Left ventricle myocardium inferior (tissue), 1 donor: ENCODE data around the gene ROR1. TPM values are rescaled to one million over a fixed set of nuclear protein-coding genes. Genes with fewer than 3 reads are reported as not detected.

Source experiments
- DNase-seq: peaks from one replicate; pipeline ENCODE4 v3.0.0-alpha.2; 2020
- H3K27ac ChIP-seq: fragments of 200-600 bp; replicated peaks from 2 replicates; pipeline ENCODE4 v1.8.0; 2021
- H3K27me3 ChIP-seq: fragments of 200-600 bp; 2 replicates; pipeline ENCODE4 v1.8.0; 2021; ENCODE audit warnings: low read depth
- H3K36me3 ChIP-seq: fragments of 200-600 bp; 2 replicates; pipeline ENCODE4 v1.8.0; 2021
- H3K4me1 ChIP-seq: fragments of 200-600 bp; 2 replicates; pipeline ENCODE4 v1.8.0; 2021
- H3K4me3 ChIP-seq: fragments of 200-600 bp; 2 replicates; pipeline ENCODE4 v1.8.0; 2021; ENCODE audit warnings: mild to moderate bottlenecking, moderate library complexity
- H3K9me3 ChIP-seq: fragments of 200-600 bp; replicated peaks from 2 replicates; pipeline ENCODE4 v1.8.0; 2021
- CTCF ChIP-seq: fragments of 200-600 bp; IDR thresholded peaks from 2 replicates; pipeline ENCODE4 v1.8.0; 2021; ENCODE audit warnings: antibody characterized with exemption, mild to moderate bottlenecking, borderline replicate concordance
- intact Hi-C: fragments of 100-400 bp; cut with micrococcal nuclease; formaldehyde crosslinking; loops from one replicate; pipeline ENCODE4 v1.11.0; 2022
- total RNA-seq: library from RNA; stranded (reverse); fragmentation: NEBNext Ultra II Directional; extraction: Animal tissue kit (Norgen Biotek cat#: 25700); gene quantifications from one replicate; pipeline ENCODE4 v1.2.1, GENCODE V29; 2021
- donor health status: DM: no; HTN: yes; CAD: no; lungs with severe emphysema.

ROR1 gene
- total RNA-seq, 1 donor from 2014 or later = 14.0 TPM

- Histone ChIP-seq H3K27ac (peak overlapping the region; percentile 33), H3K4me1 (peaks cover 14% of the 10 kb centered on the region), H3K27me3 (no peaks in the 10 kb centered on the region), H3K9me3 (no peaks in the 10 kb centered on the region), H3K36me3 (no peaks in the 10 kb centered on the region), H3K4me3 (no peak overlapping the region)
- no peak for TF ChIP-seq CTCF
- DNase-seq = no peak
- intact Hi-C loops = no loop called here
Observed at GRCh38 chr1:64196074-64196870, 422.5 kb downstream of the ROR1 start.

GRCh38 chr1:64197076-64197475, 423.3 kb downstream of the ROR1 start:
- no peaks in the 10 kb centered on the region for H3K36me3 ChIP-seq
- no peaks in the 10 kb centered on the region for H3K9me3 ChIP-seq
- no peak overlapping the region for H3K4me3 ChIP-seq
- no peak overlapping the region for H3K27ac ChIP-seq
- TF ChIP-seq CTCF = no peak
- H3K4me1 ChIP-seq = peaks cover 14% of the 10 kb centered on the region
- intact Hi-C loops = no loop called here
- DNase-seq = no peak
- no peaks in the 10 kb centered on the region for H3K27me3 ChIP-seq

GRCh38 chr1:64199154-64199553, 425.3 kb downstream of the ROR1 start:
- intact Hi-C loops = no loop called here
- DNase-seq = no peak
- H3K27ac ChIP-seq = no peak overlapping the region
- no peaks in the 10 kb centered on the region for H3K9me3 ChIP-seq
- no peaks in the 10 kb centered on the region for H3K36me3 ChIP-seq
- peaks cover 9% of the 10 kb centered on the region for H3K27me3 ChIP-seq
- no peak overlapping the region for H3K4me3 ChIP-seq
- no peak for TF ChIP-seq CTCF
- peaks cover 14% of the 10 kb centered on the region for H3K4me1 ChIP-seq

GRCh38 chr1:64200064-64200463, 426.2 kb downstream of the ROR1 start:
- Histone ChIP-seq H3K4me1 (peaks cover 12% of the 10 kb centered on the region), H3K4me3 (no peak overlapping the region), H3K36me3 (no peaks in the 10 kb centered on the region), H3K27ac (no peak overlapping the region), H3K27me3 (peaks cover 18% of the 10 kb centered on the region), H3K9me3 (no peaks in the 10 kb centered on the region)
- intact Hi-C loops = no loop called here
- DNase-seq = no peak
- TF ChIP-seq CTCF = no peak

- Histone ChIP-seq H3K36me3 (no peaks in the 10 kb centered on the region), H3K4me1 (no peaks in the 10 kb centered on the region), H3K27me3 (peaks cover 18% of the 10 kb centered on the region), H3K9me3 (no peaks in the 10 kb centered on the region), H3K4me3 (no peak within 1 kb of the TSS), H3K27ac (no peak within 1 kb of the TSS)
- TF ChIP-seq CTCF = no peak
- intact Hi-C loops = no loop called here
- no peak for DNase-seq
Observed at GRCh38 chr1:64203420-64203819, 429.6 kb downstream of the ROR1 start, which contains the start of gene UBE2U. Gene UBE2U, plus strand, starts transcription at chr1:64203623. Its CDS starts 428 bp downstream, at chr1:64204051.
